ENCODE data around the gene NT5DC3.

DNA sequence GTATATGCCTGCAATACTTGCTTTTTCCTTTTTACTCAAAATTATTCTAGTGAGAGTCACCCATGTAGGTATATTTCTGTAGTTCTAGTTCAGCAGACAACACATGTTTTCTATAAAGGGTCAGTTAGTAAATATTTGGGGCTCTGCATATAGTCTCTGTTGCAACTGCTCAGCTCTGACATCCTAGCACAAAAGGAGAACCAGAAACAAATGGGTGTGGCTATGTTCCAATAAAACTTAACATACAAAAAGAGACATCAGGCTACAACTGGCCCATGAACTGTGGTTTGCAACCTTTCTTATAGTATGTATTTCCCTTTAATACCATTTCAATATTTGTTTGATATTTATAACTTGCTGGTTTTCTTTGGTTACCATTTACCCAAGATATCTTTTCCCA, 11.9 kb downstream of the NT5DC3 start:
- TF ChIP-seq, protein P1, sequence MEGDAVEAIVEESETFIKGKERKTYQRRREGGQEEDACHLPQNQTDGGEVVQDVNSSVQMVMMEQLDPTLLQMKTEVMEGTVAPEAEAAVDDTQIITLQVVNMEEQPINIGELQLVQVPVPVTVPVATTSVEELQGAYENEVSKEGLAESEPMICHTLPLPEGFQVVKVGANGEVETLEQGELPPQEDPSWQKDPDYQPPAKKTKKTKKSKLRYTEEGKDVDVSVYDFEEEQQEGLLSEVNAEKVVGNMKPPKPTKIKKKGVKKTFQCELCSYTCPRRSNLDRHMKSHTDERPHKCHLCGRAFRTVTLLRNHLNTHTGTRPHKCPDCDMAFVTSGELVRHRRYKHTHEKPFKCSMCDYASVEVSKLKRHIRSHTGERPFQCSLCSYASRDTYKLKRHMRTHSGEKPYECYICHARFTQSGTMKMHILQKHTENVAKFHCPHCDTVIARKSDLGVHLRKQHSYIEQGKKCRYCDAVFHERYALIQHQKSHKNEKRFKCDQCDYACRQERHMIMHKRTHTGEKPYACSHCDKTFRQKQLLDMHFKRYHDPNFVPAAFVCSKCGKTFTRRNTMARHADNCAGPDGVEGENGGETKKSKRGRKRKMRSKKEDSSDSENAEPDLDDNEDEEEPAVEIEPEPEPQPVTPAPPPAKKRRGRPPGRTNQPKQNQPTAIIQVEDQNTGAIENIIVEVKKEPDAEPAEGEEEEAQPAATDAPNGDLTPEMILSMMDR (IDR thresholded peaks at IDR 0.05): no peak
- TF ChIP-seq POLR2AphosphoS5 (IDR thresholded peaks at IDR 0.05) (no peak), POLR2A (IDR thresholded peaks at IDR 0.05) (no peak)
